Neural cell (in vitro differentiated cells): ENCODE results near the gene C10orf90.

Experiments
- EZH2 ChIP-seq: fragments of 200-600, 300-800 bp; shearing (Covaris generic), sonication (generic); IDR thresholded peaks from 2 replicates; pipeline ENCODE4 v1.6.1; 2014; ENCODE audit warnings: antibody characterized with exemption, low read length, borderline replicate concordance, mild to moderate bottlenecking; ENCODE audit not compliant: insufficient read depth, poor library complexity, severe bottlenecking
- RAD21 ChIP-seq: fragments of 450-650 bp; conservative IDR thresholded peaks from 2 replicates; pipeline ENCODE4 v1.6.1; 2014; ENCODE audit warnings: antibody characterized with exemption, mild to moderate bottlenecking, moderate library complexity
- TAF1 ChIP-seq: IDR thresholded peaks from 2 replicates; pipeline ENCODE4 v1.6.1; 2012; ENCODE audit warnings: low read depth
- TF ChIP-seq, protein P1 (sequence below): fragments of 450-650 bp; IDR thresholded peaks from 2 replicates; pipeline ENCODE4 v1.5.1; 2014; ENCODE audit warnings: antibody characterized with exemption, mild to moderate bottlenecking, moderate library complexity; ENCODE audit not compliant: poor library complexity, severe bottlenecking

DNA sequence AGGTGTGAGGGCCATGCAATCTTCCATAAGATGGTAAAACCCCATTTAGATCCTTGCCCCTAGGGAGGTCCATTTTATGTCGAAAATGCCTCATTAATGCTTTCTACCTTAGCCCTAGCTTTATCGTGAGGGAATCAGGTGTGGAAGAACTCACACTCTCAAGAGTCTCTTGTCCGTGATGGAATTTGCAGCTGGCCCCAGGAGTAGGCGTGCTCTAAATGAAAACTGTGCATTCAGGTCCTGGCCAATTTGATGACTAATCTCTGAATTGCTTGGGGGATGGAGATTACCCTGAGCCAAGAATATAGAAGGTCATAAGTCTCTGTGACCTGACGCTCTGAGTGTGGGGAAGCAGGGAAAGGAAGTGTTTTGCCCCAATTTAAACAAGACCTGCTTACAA lies 6.6 kb downstream of the C10orf90 start:
- TF ChIP-seq, protein P1, sequence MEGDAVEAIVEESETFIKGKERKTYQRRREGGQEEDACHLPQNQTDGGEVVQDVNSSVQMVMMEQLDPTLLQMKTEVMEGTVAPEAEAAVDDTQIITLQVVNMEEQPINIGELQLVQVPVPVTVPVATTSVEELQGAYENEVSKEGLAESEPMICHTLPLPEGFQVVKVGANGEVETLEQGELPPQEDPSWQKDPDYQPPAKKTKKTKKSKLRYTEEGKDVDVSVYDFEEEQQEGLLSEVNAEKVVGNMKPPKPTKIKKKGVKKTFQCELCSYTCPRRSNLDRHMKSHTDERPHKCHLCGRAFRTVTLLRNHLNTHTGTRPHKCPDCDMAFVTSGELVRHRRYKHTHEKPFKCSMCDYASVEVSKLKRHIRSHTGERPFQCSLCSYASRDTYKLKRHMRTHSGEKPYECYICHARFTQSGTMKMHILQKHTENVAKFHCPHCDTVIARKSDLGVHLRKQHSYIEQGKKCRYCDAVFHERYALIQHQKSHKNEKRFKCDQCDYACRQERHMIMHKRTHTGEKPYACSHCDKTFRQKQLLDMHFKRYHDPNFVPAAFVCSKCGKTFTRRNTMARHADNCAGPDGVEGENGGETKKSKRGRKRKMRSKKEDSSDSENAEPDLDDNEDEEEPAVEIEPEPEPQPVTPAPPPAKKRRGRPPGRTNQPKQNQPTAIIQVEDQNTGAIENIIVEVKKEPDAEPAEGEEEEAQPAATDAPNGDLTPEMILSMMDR: no peak
- TF ChIP-seq RAD21 (no peak), TAF1 (no peak), EZH2 (no peak)
